H7 (cell line): Measurements from ENCODE around the gene GLYR1. TPM values are rescaled to one million over a fixed set of nuclear protein-coding genes. Genes with fewer than 3 reads are reported as not detected.

Source experiments
- DNase-seq: peaks from one replicate; pipeline ENCODE4 v3.0.0; 2012
- H3K27me3 ChIP-seq: 2 replicates; pipeline ENCODE4 v1.6.0; 2011; ENCODE audit warnings: mild to moderate bottlenecking, low read length; ENCODE audit not compliant: control insufficient read depth, insufficient read depth
- H3K36me3 ChIP-seq: replicated peaks from 2 replicates; pipeline ENCODE4 v1.5.1; 2011; ENCODE audit warnings: low read length; ENCODE audit not compliant: control insufficient read depth, insufficient read depth
- H3K4me3 ChIP-seq: 2 replicates; pipeline ENCODE4 v1.5.1; 2011; ENCODE audit warnings: low read depth, mild to moderate bottlenecking, control low read depth, low read length, moderate library complexity; ENCODE audit not compliant: insufficient read depth
- total RNA-seq: library from RNA; depleted of rRNA; stranded (reverse); fragments of >200 nt; shearing (Covaris generic); gene quantifications from 2 replicates; pipeline ENCODE4 v1.2.3, GENCODE V29; 2014

Gene GLYR1
- total RNA-seq, 1 experiment from 2014 or later = 56.6 TPM

- Histone ChIP-seq H3K27me3 (no peaks in the 10 kb centered on the region), H3K36me3 (peaks cover 17% of the 10 kb centered on the region), H3K4me3 (peak overlapping the region; percentile 94)
- no peak for DNase-seq
Measured at GRCh38 chr16:4846503-4846900, 586 bp downstream of the GLYR1 start.

DNA sequence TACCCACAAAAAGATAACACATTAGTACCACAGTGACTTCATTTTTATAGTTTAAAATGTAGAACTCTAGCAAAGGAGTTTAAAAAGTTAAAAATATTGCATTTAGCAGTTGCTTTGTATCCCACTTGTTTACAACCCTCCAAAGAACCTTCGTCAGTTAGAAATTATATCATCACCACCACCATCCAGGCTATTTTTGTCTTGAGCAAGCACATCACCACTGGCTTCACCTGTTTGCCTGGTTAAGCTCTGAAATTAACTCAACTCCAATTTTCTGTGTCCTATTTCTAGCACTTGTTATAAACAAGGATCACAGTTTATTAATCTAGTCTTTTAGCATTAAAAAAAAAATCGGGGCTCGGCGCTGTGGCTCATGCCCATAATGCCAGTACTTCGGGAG, 6.1 kb downstream of the GLYR1 start:
- Histone ChIP-seq H3K4me3 (no peak overlapping the region), H3K36me3 (peaks cover 34% of the 10 kb centered on the region), H3K27me3 (no peaks in the 10 kb centered on the region)
- no peak for DNase-seq

DNA sequence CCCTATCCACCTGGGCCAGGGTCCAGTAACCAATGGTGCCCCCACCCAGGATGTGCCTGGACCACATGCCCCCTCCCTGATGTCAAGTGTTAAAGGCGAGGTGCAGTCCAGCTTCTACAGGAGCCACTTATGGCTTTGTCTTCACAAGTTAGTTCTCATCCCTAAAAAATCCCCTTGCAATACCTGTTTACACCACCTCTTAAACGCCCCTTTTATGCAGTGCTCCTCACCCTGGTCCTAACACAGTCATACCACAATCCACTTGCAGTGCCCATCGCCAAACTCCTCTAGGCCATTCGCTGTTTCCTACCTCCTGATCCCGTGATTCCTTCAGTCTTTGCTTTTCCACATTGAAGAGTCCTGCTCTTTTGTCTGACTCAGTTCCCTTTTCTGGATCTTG, 7.1 kb downstream of the GLYR1 start:
- no peaks in the 10 kb centered on the region for H3K27me3 ChIP-seq
- no peak overlapping the region for H3K4me3 ChIP-seq
- peaks cover 34% of the 10 kb centered on the region for H3K36me3 ChIP-seq
- no peak for DNase-seq

- Histone ChIP-seq H3K4me3 (no peak overlapping the region), H3K36me3 (peaks cover 26% of the 10 kb centered on the region), H3K27me3 (no peaks in the 10 kb centered on the region)
- DNase-seq = no peak
Measured at GRCh38 chr16:4837733-4838501, 9.2 kb downstream of the GLYR1 start.

DNA sequence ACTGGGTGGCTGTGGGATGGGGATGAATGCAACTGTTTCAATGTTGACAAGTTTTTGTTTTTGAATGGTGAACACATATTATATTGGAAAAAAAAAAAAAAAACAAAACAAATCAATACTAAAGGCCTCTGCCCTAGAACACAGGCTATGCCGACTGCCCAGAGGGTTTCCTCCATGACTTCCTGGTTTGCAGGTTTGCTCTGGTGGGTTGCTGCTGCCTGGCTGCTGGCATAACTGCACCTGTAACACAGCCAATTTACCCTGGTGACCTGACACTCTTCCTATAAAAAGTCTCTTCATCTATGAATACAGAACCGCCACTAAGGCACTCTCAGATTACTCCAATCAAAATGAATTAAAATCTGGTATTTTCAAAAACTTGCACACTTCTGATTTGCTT, 10.4 kb downstream of the GLYR1 start:
- Histone ChIP-seq H3K27me3 (no peaks in the 10 kb centered on the region), H3K36me3 (peaks cover 33% of the 10 kb centered on the region), H3K4me3 (no peak overlapping the region)
- DNase-seq = no peak

- no peak overlapping the region for H3K4me3 ChIP-seq
- no peaks in the 10 kb centered on the region for H3K27me3 ChIP-seq
- H3K36me3 ChIP-seq = peaks cover 43% of the 10 kb centered on the region
- DNase-seq = no peak
Measured at GRCh38 chr16:4833584-4833983, 13.5 kb downstream of the GLYR1 start.

- Histone ChIP-seq H3K36me3 (peaks cover 44% of the 10 kb centered on the region), H3K4me3 (no peak overlapping the region), H3K27me3 (no peaks in the 10 kb centered on the region)
- DNase-seq = no peak
Measured at GRCh38 chr16:4832698-4833343, 14.3 kb downstream of the GLYR1 start.

DNA sequence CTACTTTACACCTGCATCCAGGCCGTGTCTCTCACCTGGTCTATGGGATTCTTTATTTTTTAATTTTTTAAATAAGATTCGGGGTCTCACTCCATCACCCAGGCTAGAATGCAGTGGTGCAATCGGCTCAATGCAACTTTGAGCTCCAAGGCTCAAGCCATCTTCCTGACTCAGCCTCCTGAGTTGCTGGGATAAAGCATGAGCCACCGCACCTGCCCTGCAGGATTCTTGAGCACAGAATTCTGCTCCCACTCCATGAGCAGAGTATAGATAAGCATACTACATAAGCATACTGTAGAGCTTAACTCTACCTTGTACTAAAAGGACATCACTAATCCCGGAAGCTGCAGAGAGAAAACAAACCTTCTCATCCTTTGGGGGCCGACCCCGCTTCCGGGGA, 15.5 kb downstream of the GLYR1 start:
- Histone ChIP-seq H3K36me3 (peaks cover 48% of the 10 kb centered on the region), H3K27me3 (no peaks in the 10 kb centered on the region), H3K4me3 (no peak overlapping the region)
- DNase-seq = no peak

GRCh38 chr16:4830408-4830807, 16.7 kb downstream of the GLYR1 start:
- no peak for DNase-seq
- peaks cover 49% of the 10 kb centered on the region for H3K36me3 ChIP-seq
- H3K4me3 ChIP-seq = no peak overlapping the region
- no peaks in the 10 kb centered on the region for H3K27me3 ChIP-seq

DNA sequence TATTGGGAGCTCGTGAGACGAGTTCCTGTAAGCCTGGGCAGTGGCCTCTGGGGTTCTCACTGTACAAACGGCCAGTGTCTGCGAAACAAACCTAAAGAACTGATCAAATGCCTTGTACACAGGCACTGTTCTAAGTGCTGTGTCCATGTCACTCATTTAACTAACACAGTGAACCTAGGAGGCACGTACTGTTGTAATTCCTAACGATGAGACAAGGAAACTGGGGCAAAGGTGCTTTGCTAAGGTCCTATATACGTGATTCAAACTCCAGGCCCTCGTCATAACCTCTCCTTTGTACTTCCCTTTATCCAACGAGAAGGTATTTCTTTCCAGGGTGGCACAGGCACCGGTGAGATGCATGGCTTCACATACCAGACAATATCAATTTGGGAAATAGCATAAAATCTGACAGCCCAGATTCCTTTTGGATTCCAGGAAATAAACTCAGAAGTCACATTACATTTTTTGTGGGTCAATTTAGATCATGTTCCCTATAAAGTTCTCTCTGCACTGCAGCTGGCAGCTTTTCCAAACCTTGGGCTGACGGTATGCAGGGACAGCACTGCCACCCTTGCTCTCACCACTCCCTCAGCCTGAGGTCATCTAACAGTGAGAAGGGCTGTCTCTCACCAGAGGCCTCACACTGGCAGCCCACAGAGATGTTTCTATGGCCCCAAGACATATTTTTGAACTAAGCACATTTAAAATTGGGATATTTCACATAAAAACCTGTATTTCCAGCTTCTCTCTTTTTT, 18.3 kb downstream of the GLYR1 start:
- Histone ChIP-seq H3K4me3 (no peak overlapping the region), H3K27me3 (no peaks in the 10 kb centered on the region), H3K36me3 (peaks cover 53% of the 10 kb centered on the region)
- no peak for DNase-seq

DNA sequence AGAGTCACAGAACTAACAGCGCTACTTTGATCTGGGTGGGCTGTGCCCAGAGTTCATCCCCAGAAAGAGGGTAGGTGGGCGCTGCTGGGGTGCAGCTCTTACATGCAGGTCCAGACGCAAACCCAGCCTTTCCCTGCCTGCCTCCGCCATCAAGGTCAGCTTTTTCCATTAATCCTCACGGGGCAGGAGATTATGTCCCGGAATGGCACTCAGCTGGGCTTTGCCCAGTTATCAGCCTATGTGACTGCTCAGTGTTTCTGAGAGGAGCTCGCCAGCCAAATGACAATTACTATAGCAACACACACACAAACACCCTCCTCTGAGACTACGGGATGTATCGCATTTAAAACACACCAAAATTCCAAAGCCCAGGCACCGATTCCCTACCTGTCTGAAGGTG, 20.1 kb downstream of the GLYR1 start:
- H3K36me3 ChIP-seq = peaks cover 46% of the 10 kb centered on the region
- no peak overlapping the region for H3K4me3 ChIP-seq
- no peak for DNase-seq
- H3K27me3 ChIP-seq = no peaks in the 10 kb centered on the region

GRCh38 chr16:4826526-4826925, 20.6 kb downstream of the GLYR1 start:
- no peak for DNase-seq
- H3K36me3 ChIP-seq = peaks cover 46% of the 10 kb centered on the region
- H3K4me3 ChIP-seq = no peak overlapping the region
- H3K27me3 ChIP-seq = no peaks in the 10 kb centered on the region

DNA sequence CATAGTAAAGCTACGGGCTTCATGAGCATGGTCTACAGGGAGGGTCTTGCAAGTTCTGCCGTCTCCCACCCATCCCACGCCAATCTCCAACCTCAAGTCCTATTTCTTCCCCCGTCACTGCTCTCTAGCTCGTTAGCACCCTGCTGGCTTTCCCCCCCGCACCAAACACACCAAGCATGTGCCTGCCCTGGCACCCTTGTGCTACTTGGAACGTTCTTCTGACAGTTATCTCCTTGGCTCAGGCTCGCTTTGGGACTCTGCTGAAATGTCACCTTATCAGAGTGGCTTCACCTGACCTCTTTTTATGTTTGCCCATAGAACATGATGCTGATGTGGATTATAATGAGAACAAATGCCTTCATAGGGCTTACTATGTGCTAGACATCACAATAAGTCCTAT, 21.9 kb downstream of the GLYR1 start:
- Histone ChIP-seq H3K36me3 (peaks cover 35% of the 10 kb centered on the region), H3K27me3 (no peaks in the 10 kb centered on the region), H3K4me3 (no peak overlapping the region)
- no peak for DNase-seq

DNA sequence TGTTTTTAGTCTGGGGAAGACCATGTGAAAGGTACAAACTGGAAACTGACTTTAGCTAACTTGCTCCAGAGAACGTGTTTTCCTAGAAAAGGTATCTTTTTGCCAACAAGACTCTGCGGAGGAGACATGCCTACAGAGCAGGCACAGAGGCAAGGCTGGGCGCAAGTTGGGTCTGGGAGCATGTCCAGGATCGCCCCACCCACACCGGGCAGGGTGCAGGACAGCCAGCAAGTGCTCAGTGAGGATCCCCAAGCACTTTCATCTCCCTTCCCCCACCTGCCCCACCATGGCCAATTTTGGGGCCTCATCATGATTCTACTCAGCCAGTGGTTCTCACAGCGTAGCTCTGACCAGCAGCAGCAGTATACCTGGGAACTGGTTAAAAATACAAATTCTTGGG, 26.4 kb downstream of the GLYR1 start:
- DNase-seq = no peak
- Histone ChIP-seq H3K27me3 (no peaks in the 10 kb centered on the region), H3K4me3 (no peak overlapping the region), H3K36me3 (peaks cover 20% of the 10 kb centered on the region)
